ENCODE results near the gene MYDGF. TPM values are rescaled to one million over a fixed set of nuclear protein-coding genes. Genes with fewer than 3 reads are reported as not detected.

The MYDGF gene
- total and polyA plus RNA-seq, 2 of the 13 experiments (the other 11 are each of a cell fraction or from before 2014, with no cell fraction given), result 116 to 198 TPM

DNA sequence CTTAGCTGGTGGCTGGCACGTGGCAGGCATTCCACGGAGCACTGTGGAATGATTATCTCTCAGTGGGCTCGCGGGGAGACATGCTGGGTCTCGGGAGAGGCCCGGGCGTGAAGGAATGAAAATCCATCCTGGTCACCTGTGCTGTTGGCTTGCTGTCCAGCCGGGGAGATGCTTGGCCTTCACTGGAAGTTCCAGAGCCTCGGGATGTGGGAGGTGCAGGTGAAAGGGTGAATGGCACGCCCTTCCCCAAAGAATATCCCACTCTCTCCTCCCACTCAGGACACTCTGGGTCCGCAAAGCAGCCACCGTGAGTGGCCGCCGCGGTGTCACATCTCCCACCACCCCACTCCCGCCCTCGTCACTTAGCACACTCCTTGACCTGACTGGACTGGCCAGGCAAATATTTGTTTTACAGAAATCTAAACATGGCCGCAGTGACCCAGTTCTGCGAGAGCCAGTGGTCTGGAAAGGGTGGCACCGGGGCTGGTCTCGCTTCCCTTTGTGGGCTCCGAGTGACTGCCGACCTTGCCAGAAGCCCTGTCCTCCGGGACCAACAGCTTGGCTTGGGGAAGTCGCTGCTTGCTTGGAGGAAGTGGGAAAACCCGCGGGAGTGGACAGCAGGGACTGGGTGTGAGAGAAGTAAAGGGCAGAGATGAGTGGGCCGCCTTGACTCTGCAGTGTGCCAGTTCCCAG lies 45.5 kb upstream of the MYDGF start (continued):
- TF ChIP-seq, protein P1, sequence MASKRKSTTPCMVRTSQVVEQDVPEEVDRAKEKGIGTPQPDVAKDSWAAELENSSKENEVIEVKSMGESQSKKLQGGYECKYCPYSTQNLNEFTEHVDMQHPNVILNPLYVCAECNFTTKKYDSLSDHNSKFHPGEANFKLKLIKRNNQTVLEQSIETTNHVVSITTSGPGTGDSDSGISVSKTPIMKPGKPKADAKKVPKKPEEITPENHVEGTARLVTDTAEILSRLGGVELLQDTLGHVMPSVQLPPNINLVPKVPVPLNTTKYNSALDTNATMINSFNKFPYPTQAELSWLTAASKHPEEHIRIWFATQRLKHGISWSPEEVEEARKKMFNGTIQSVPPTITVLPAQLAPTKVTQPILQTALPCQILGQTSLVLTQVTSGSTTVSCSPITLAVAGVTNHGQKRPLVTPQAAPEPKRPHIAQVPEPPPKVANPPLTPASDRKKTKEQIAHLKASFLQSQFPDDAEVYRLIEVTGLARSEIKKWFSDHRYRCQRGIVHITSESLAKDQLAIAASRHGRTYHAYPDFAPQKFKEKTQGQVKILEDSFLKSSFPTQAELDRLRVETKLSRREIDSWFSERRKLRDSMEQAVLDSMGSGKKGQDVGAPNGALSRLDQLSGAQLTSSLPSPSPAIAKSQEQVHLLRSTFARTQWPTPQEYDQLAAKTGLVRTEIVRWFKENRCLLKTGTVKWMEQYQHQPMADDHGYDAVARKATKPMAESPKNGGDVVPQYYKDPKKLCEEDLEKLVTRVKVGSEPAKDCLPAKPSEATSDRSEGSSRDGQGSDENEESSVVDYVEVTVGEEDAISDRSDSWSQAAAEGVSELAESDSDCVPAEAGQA (IDR thresholded peaks at IDR 0.05; ENCODE audit: low read depth), result no peak
- TF ChIP-seq, protein P1 (CRISPR knock-in tag; IDR thresholded peaks at IDR 0.05; ENCODE audit: borderline replicate concordance), result no peak
- TF ChIP-seq ZNF33B (CRISPR knock-in tag; IDR thresholded peaks at IDR 0.05) (peak; percentile 36; the same call in 1 of the 2 replicates), ISL2 (CRISPR knock-in tag; IDR thresholded peaks at IDR 0.05) (peak; percentile 63), ZNF343 (CRISPR knock-in tag; IDR thresholded peaks at IDR 0.05) (no peak), ZIK1 (CRISPR knock-in tag; IDR thresholded peaks at IDR 0.05; ENCODE audit: borderline replicate concordance, low read depth) (no peak), MEF2D (CRISPR knock-in tag; IDR thresholded peaks at IDR 0.05) (peak; percentile 65; the same call in 1 of the 2 replicates), ZZZ3 (CRISPR knock-in tag; IDR thresholded peaks at IDR 0.05; ENCODE audit: borderline replicate concordance) (no peak), SIN3B (IDR thresholded peaks at IDR 0.05; ENCODE audit: low read length) (no peak), GABPB1 (CRISPR knock-in tag; IDR thresholded peaks at IDR 0.05) (peak; percentile 38; the same call in 1 of the 2 replicates), ZNF790 (CRISPR knock-in tag; IDR thresholded peaks at IDR 0.05; ENCODE audit: borderline replicate concordance) (no peak), ZNF782 (CRISPR knock-in tag; IDR thresholded peaks at IDR 0.05; ENCODE audit: borderline replicate concordance) (no peak), YEATS4 (CRISPR knock-in tag; IDR thresholded peaks at IDR 0.05; ENCODE audit: borderline replicate concordance) (no peak), NRL (CRISPR knock-in tag; IDR thresholded peaks at IDR 0.05; ENCODE audit: borderline replicate concordance) (no peak), NFKB2 (CRISPR knock-in tag; IDR thresholded peaks at IDR 0.05; ENCODE audit: borderline replicate concordance) (no peak), ZNF431 (CRISPR knock-in tag; IDR thresholded peaks at IDR 0.05; ENCODE audit: borderline replicate concordance, low read depth) (peak; percentile 68; the same call in 1 of the 2 replicates), ZBTB42 (CRISPR knock-in tag; IDR thresholded peaks at IDR 0.05) (no peak), PAX8 (CRISPR knock-in tag; IDR thresholded peaks at IDR 0.05; ENCODE audit: borderline replicate concordance) (no peak)
- TF ChIP-seq, protein P2, sequence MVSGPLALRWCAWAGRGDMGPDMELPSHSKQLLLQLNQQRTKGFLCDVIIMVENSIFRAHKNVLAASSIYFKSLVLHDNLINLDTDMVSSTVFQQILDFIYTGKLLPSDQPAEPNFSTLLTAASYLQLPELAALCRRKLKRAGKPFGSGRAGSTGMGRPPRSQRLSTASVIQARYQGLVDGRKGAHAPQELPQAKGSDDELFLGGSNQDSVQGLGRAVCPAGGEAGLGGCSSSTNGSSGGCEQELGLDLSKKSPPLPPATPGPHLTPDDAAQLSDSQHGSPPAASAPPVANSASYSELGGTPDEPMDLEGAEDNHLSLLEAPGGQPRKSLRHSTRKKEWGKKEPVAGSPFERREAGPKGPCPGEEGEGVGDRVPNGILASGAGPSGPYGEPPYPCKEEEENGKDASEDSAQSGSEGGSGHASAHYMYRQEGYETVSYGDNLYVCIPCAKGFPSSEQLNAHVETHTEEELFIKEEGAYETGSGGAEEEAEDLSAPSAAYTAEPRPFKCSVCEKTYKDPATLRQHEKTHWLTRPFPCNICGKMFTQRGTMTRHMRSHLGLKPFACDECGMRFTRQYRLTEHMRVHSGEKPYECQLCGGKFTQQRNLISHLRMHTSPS (CRISPR knock-in tag; IDR thresholded peaks at IDR 0.05; ENCODE audit: low read depth), result peak; percentile 95
- TF ChIP-seq, protein P3, sequence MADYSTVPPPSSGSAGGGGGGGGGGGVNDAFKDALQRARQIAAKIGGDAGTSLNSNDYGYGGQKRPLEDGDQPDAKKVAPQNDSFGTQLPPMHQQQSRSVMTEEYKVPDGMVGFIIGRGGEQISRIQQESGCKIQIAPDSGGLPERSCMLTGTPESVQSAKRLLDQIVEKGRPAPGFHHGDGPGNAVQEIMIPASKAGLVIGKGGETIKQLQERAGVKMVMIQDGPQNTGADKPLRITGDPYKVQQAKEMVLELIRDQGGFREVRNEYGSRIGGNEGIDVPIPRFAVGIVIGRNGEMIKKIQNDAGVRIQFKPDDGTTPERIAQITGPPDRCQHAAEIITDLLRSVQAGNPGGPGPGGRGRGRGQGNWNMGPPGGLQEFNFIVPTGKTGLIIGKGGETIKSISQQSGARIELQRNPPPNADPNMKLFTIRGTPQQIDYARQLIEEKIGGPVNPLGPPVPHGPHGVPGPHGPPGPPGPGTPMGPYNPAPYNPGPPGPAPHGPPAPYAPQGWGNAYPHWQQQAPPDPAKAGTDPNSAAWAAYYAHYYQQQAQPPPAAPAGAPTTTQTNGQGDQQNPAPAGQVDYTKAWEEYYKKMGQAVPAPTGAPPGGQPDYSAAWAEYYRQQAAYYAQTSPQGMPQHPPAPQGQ (CRISPR knock-in tag; IDR thresholded peaks at IDR 0.05; ENCODE audit: borderline replicate concordance), result 0 out of 2 replicates have a peak, but pooled peaks have one; percentile 7

Measured in HepG2 (cell line).